Activated CD4-positive, alpha-beta T cell treated with anti-CD3 and anti-CD28 coated beads, Interleukin-2, amount 50 U/mL, for 4 hours (primary cell): ENCODE results near the gene ZNF823.
"Not testable (repeated sequence)": the region's sequence is repeated elsewhere in the genome, so short reads cannot be mapped to it uniquely, and the experiment has no call there.

Experiments
- DNase-seq, 2 experiments: peaks; one replicate each; pipeline ENCODE4 v3.0.0-alpha.2; 2020

ZNF823 gene

GRCh38 chr19:11676661-11677600 is 61.8 kb downstream of the ZNF823 start:
- DNase-seq: not testable (repeated sequence)

- DNase-seq: no peak
Measured at GRCh38 chr19:11675569-11675968, 63.2 kb downstream of the ZNF823 start.

- DNase-seq: no peak
Measured at GRCh38 chr19:11674067-11674492, 64.7 kb downstream of the ZNF823 start.

GRCh38 chr19:11673608-11674041 is 65.1 kb downstream of the ZNF823 start:
- DNase-seq: no peak
